Measurements from ENCODE around the gene EXPH5. TPM values are rescaled to one million over a fixed set of nuclear protein-coding genes. Genes with fewer than 3 reads are reported as not detected.

The EXPH5 gene
- total RNA-seq, 2 experiments from 2014 or later = 2.0 to 2.4 TPM

DNA sequence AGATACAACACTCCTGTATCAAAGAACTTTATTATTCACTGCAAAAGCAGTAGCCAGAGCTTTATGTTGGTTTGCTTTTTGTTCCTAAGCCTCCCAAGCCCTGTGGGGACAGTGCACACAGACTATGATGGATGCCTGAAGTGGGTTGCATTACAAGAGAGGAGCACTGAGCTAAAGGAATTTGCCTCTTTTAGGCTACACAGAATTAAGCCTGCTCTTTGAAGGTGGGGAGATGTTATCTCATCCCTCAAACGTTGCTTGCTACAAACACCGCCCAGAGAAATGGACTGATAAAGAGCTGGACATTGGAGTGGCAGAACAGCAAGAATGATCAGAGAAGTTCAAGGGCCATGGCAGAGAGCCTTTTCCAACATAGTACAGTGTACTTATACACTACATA lies 92.8 kb downstream of the EXPH5 start:
- intact Hi-C loops (cut with DNase I, micrococcal nuclease) = no loop called here
- no peak for DNase-seq
- POLR2A ChIA-PET = no interaction called here
- H3K4me3 Mint-ChIP-seq = no peak overlapping the region
- H3K27me3 Mint-ChIP-seq = no peaks in the 10 kb centered on the region
- H3K9me3 Mint-ChIP-seq (ENCODE audit: low read depth) = no peaks in the 10 kb centered on the region
- no peak overlapping the region for H3K27ac Mint-ChIP-seq
- CTCF ChIA-PET = no interaction called here
- no peak for ATAC-seq
- H3K4me1 Mint-ChIP-seq = peaks cover 17% of the 10 kb centered on the region
- H3K36me3 Mint-ChIP-seq (ENCODE audit: low read depth) = no peaks in the 10 kb centered on the region

DNA sequence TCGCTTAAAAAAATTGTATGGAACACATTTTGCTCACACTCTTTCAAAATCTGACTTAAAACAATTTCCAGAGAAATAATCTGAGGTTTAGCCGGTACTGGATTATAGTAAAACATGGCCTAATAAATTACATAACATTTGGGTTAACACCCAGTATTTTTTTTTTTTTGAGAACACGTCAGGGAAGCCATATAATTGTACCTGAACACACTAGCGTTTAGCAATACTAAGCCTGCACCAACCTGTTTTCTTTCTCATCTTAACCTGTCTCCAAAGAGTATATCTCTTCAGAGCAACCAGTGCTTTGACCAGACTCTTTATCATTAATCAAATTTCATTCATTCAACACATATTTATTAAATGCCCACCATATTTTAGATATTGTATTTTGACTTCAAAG lies 93.4 kb downstream of the EXPH5 start:
- intact Hi-C loops (cut with DNase I, micrococcal nuclease) = no loop called here
- ChIA-PET CTCF (interaction anchor here (0.6 to 0.7 kb wide), 2 partner anchors 294 to 1969 kb away, joined by 4 read pairs; no protein-coding TSS in a partner anchor), POLR2A (no interaction called here)
- Mint-ChIP-seq H3K36me3 (ENCODE audit: low read depth) (no peaks in the 10 kb centered on the region), H3K9me3 (ENCODE audit: low read depth) (no peaks in the 10 kb centered on the region), H3K27ac (no peak overlapping the region), H3K4me1 (peaks cover 17% of the 10 kb centered on the region), H3K27me3 (no peaks in the 10 kb centered on the region), H3K4me3 (no peak overlapping the region)
- DNase-seq = no peak
- ATAC-seq = no peak

DNA sequence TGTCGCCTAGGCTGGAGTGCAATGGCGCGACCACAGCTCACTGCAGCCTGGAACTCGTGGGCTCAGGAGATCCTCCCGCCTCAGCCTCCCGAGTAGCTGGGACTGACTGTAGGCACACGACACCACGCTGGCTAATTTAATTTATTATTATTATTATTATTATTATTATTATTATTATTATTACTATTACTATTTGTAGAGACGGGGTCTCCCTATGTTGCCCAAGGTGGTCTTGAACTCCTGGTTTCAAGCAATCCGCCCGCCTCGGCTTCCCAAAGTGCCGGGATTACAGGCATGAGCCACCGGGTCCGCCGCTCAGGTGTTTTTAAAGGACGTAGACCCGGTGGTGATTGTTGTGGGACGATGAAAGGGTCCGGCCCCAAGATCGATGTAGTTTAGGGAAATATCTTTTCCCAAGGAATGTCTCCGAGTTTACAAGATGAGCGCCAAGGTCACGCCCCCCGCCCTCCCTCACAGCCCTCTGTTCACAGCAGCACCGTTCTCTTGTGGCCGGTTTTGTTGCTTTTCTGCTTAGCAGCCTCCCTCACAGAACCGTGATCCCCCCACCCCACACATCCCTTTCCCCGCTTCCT lies 94.7 kb downstream of the EXPH5 start:
- ChIA-PET POLR2A (interaction anchor here (0.6 kb wide), 1 partner anchor 279 kb away, joined by 3 read pairs; no protein-coding TSS in a partner anchor), CTCF (interaction anchor here (1.2 kb wide), 1 partner anchor 12 kb away, joined by 3 read pairs; no protein-coding TSS in a partner anchor)
- Mint-ChIP-seq H3K27me3 (no peaks in the 10 kb centered on the region), H3K27ac (peak overlapping the region; percentile 93), H3K9me3 (ENCODE audit: low read depth) (no peaks in the 10 kb centered on the region), H3K4me1 (peaks cover 17% of the 10 kb centered on the region), H3K4me3 (peak overlapping the region; percentile 77), H3K36me3 (ENCODE audit: low read depth) (no peaks in the 10 kb centered on the region)
- ATAC-seq (no peak), DNase-seq (peak; percentile 7)
- intact Hi-C loops (cut with DNase I, micrococcal nuclease) = loop anchor here in 1 of 2 experiments (10.0 kb wide), 1 partner anchor 274 kb away; the partner anchor contains the start of genes ATM and NPAT

DNA sequence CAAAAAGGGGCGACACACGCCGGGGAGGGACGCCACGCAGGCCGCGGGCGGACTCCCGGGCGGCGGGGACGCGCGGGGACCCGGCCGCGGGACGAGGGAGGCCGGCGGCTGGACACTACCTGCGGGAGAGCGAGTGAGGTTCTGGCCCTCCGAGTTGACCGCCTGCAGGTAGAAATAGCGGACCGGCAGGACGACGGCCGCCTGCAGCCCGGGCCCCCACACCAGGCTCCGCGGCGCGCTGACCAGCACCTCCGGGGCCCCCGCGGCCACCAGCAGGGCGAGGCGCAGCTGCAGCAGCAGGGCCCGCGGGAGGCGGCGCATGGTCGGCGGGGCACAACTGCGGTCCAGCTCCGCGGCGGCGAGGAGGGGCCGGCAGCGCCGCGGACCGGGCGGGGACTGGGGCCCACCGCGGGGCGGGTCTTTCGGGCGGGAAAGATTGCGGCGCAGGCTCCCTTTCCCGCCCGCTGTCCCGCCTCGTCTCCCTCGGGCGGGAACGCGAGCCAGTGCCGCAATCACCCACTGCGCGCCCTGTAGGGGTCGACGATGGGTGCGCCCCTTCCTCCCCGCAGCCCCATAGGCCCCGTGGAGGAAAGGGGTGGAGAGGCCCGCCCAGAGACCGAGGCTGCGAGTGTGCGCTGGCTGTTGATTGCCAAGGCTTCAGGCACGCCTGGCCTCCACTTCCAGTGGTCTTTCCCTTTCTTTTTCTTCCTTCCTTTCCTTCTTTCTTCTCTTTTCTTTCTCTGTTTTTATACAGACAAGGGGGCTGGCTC lies 95.3 kb downstream of the EXPH5 start, which contains the start of gene POGLUT3:
POGLUT3 (minus strand) TSS at position 339 of the 770 bp plus-strand sequence; CDS start at position 321, 18 bp downstream.
- DNase-seq (peak; percentile 59), ATAC-seq (peak; percentile 37)
- peak within 1 kb of the TSS; percentile 81 for H3K4me3 Mint-ChIP-seq
- peaks cover 17% of the 10 kb centered on the region for H3K4me1 Mint-ChIP-seq
- H3K27ac Mint-ChIP-seq = peak within 1 kb of the TSS; percentile 93
- no peaks in the 10 kb centered on the region for H3K36me3 Mint-ChIP-seq (ENCODE audit: low read depth)
- H3K27me3 Mint-ChIP-seq = no peaks in the 10 kb centered on the region
- POLR2A ChIA-PET = interaction anchor here (0.6 kb wide), 1 partner anchor 279 kb away, joined by 3 read pairs; no protein-coding TSS in a partner anchor
- no peaks in the 10 kb centered on the region for H3K9me3 Mint-ChIP-seq (ENCODE audit: low read depth)
- CTCF ChIA-PET = interaction anchor here (1.2 kb wide), 1 partner anchor 13 kb away, joined by 3 read pairs; no protein-coding TSS in a partner anchor
- intact Hi-C loops (cut with DNase I, micrococcal nuclease) = loop anchor here in 1 of 2 experiments (10.0 kb wide), 1 partner anchor 273 kb away; the partner anchor contains the start of genes ATM and NPAT

DNA sequence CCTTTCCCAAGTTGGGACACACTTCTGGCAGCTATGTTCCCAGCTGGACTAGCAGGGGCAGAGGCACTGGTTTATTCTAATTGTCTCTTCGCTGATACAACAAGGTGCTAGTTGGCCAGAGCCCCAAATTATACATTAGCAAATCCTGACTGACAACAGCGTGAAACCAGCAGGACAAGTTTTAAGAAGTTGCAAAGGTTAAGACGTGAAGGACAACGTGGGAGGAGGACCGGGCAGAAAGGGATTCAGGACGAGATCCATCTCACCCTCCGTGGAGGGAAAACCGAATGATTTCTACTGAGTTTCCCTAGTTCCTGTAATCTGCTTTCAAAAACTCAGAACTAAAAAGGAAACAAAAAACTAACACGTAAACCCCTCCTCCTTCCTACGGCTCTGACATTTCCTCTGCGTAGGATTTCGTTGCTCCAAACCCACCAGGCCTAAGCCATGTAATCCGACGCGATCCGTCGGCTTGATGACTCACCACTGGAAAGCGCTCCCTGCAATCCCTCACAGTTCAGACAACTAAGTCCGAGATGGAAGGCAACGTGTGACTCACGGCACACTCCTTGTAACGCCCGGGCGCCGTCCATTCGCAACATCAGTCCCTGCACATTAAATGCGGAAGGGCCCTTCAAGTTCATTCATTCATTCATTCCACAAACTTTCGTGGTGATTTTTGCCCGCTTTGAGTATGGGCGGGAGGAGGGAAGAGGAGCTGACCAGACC lies 96.1 kb downstream of the EXPH5 start:
- ChIA-PET POLR2A (no interaction called here), CTCF (interaction anchor here (1.2 kb wide), 1 partner anchor 14 kb away, joined by 3 read pairs; no protein-coding TSS in a partner anchor)
- Mint-ChIP-seq H3K4me3 (peak overlapping the region; percentile 81), H3K27me3 (no peaks in the 10 kb centered on the region), H3K9me3 (ENCODE audit: low read depth) (no peaks in the 10 kb centered on the region), H3K36me3 (ENCODE audit: low read depth) (no peaks in the 10 kb centered on the region), H3K27ac (peak overlapping the region; percentile 91), H3K4me1 (peaks cover 17% of the 10 kb centered on the region)
- intact Hi-C loops (cut with DNase I, micrococcal nuclease) = loop anchor here (1.0 to 10.0 kb wide), 8 partner anchors 30 to 488 kb away; partner anchors contain the start of genes C11orf65 (in 2 of the 2), NPAT (in 2 of the 2), ACAT1 (in 1 of the 2) and ATM (in 1 of the 2)
- peak; percentile 85 for DNase-seq
- ATAC-seq = peak; percentile 91

DNA sequence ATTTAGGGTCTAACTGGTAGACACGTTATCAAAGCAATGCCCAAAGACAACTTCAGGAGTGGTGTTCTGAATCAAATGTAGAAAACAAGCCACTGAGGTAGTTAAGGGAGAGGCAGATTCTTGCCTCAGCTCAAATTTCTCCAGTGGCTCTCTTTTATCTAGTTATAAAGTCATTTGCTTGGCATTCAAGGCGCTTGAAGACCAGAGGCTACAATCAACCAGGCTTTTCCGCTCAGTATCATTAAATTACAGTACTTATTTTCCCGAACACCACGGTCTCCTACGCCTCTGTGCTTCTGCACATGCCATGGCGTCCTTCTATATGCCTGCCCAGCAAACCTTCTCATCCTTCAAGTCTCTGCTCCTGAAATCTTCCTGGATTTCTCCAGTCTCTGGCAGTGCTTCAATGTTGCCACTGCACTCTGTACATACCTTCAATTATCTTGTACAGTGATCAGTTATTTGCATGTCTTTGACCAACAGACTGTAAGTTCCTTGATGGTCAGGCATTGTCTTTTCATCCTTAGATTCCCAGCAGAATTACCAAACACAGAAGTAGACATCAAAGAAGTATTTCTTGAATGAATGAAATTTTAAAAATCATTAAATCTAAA lies 96.8 kb downstream of the EXPH5 start:
- ChIA-PET CTCF (no interaction called here), POLR2A (no interaction called here)
- Mint-ChIP-seq H3K9me3 (ENCODE audit: low read depth) (no peaks in the 10 kb centered on the region), H3K4me1 (peaks cover 17% of the 10 kb centered on the region), H3K4me3 (peak overlapping the region; percentile 81), H3K36me3 (ENCODE audit: low read depth) (no peaks in the 10 kb centered on the region), H3K27me3 (no peaks in the 10 kb centered on the region), H3K27ac (peak overlapping the region; percentile 91)
- ATAC-seq (no peak), DNase-seq (no peak)
- intact Hi-C loops (cut with DNase I, micrococcal nuclease) = loop anchor here (1.0 to 10.0 kb wide), 8 partner anchors 29 to 487 kb away; partner anchors contain the start of genes C11orf65 (in 2 of the 2), NPAT (in 2 of the 2), ACAT1 (in 1 of the 2) and ATM (in 1 of the 2)

DNA sequence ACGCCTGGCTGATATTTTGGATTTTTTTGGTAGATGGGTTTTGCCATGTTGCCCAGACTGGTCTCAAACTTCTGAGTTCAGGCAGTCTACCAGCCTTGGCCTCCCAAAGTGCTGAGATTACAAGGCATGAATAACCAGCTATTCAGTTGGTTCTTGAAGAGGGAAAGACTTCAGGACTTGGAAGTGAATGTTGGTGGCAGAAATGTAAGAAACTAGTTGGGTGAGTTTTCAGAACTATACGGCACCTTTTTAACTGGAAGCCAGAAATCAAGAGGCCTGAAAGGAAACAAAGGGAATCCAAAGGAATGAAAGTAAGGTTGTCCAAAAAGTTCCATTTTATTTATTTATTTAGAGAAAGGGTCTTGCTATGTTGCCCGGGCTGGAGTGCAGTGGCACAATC lies 98.2 kb downstream of the EXPH5 start:
- H3K4me3 Mint-ChIP-seq = no peak overlapping the region
- no peaks in the 10 kb centered on the region for H3K27me3 Mint-ChIP-seq
- H3K36me3 Mint-ChIP-seq (ENCODE audit: low read depth) = no peaks in the 10 kb centered on the region
- no peaks in the 10 kb centered on the region for H3K9me3 Mint-ChIP-seq (ENCODE audit: low read depth)
- intact Hi-C loops (cut with DNase I, micrococcal nuclease) = loop anchor here in 1 of 2 experiments (10.0 kb wide), 1 partner anchor 271 kb away; the partner anchor contains the start of genes ATM and NPAT
- no peak overlapping the region for H3K27ac Mint-ChIP-seq
- ChIA-PET POLR2A (no interaction called here), CTCF (no interaction called here)
- no peak for DNase-seq
- H3K4me1 Mint-ChIP-seq = peaks cover 17% of the 10 kb centered on the region
- no peak for ATAC-seq

DNA sequence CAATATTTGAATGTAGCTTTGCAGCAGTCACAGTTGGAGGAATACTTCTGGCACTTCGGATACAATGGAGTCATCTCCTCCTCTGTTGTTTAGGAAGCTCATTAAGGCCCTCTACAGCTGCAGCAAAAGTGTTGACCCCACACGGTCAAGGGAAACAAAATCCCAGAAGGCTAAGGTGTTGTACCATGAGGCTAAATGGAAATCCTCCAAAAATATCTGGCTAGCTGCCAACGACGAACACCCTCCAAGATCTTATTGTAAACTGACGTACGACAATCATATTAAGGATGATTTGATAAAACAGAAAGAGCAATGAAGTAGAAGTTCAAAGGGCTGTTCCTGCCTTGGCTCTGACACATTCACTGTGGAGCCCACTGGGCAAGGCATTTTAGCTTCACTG lies 99.4 kb downstream of the EXPH5 start:
- no peaks in the 10 kb centered on the region for H3K9me3 Mint-ChIP-seq (ENCODE audit: low read depth)

DNA sequence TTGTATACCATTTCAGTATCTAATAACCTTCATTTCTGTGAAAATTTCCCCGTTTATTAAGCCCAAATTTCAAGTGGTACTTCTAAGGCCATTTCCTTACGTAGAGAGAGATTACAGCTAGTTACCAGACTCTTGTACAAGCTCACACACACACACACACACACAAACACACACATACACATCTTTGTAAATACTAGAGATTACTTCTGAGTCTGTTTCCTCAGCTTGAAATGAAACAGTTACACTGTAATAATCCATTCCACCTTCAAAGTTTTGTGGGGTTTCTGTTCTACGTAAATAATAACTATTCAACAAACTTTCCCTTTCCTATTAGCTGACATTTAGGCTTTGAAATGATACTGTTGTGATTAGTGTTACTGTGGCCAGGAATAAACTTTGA lies 101.6 kb downstream of the EXPH5 start:
- peaks cover 6% of the 10 kb centered on the region for H3K4me1 Mint-ChIP-seq
- CTCF ChIA-PET = interaction anchor here (1.3 kb wide), 1 partner anchor 223 kb away, joined by 3 read pairs; no protein-coding TSS in a partner anchor
- ATAC-seq = no peak
- no peak for DNase-seq
- peaks cover 3% of the 10 kb centered on the region for H3K36me3 Mint-ChIP-seq (ENCODE audit: low read depth)
- POLR2A ChIA-PET = no interaction called here
- no peak overlapping the region for H3K27ac Mint-ChIP-seq
- no peaks in the 10 kb centered on the region for H3K9me3 Mint-ChIP-seq (ENCODE audit: low read depth)
- no peak overlapping the region for H3K4me3 Mint-ChIP-seq
- intact Hi-C loops (cut with DNase I, micrococcal nuclease) = loop anchor here in 1 of 2 experiments (10.0 kb wide), 1 partner anchor 267 kb away; the partner anchor contains the start of genes ATM and NPAT
- no peaks in the 10 kb centered on the region for H3K27me3 Mint-ChIP-seq

More for the DNA sequence above, 99.4 kb downstream of the EXPH5 start:
- no peaks in the 10 kb centered on the region for H3K36me3 Mint-ChIP-seq (ENCODE audit: low read depth)
- intact Hi-C loops (cut with DNase I, micrococcal nuclease) = loop anchor here in 1 of 2 experiments (10.0 kb wide), 1 partner anchor 269 kb away; the partner anchor contains the start of genes ATM and NPAT
- no peak overlapping the region for H3K27ac Mint-ChIP-seq
- ChIA-PET CTCF (interaction anchor here (0.7 kb wide), 1 partner anchor 16 kb away, joined by 3 read pairs; no protein-coding TSS in a partner anchor), POLR2A (interaction anchor here (0.6 kb wide), 1 partner anchor 289 kb away, joined by 4 read pairs; no protein-coding TSS in a partner anchor)
- DNase-seq (no peak), ATAC-seq (no peak)
- no peak overlapping the region for H3K4me3 Mint-ChIP-seq
- H3K27me3 Mint-ChIP-seq = no peaks in the 10 kb centered on the region
- H3K4me1 Mint-ChIP-seq = peaks cover 17% of the 10 kb centered on the region

DNA sequence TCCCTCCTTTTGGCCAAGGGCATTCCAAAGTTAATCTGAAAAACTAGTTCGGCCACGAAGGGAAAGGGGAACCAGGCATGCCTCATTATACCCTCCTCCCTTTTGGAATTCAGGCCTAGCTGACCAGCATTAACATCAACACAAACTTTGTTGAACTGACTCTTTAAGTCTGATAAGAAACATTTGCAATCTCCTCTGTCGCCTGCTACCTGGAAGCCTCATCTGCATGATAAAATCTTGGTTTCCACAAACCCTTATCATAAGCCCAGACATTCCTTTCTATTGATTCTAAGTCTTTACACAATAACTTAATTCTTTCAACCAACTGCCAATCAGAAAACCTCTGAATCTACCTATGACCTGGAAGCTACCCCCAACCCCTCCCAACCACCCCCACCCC lies 106.7 kb downstream of the EXPH5 start:
- intact Hi-C loops (cut with DNase I, micrococcal nuclease) = no loop called here
- Mint-ChIP-seq H3K27ac (no peak overlapping the region), H3K9me3 (ENCODE audit: low read depth) (no peaks in the 10 kb centered on the region), H3K4me1 (no peaks in the 10 kb centered on the region), H3K36me3 (ENCODE audit: low read depth) (peaks cover 14% of the 10 kb centered on the region), H3K27me3 (no peaks in the 10 kb centered on the region), H3K4me3 (no peak overlapping the region)
- ATAC-seq (no peak), DNase-seq (no peak)
- ChIA-PET CTCF (no interaction called here), POLR2A (no interaction called here)
